Activated CD4-positive, alpha-beta memory T cell treated with anti-CD3 and anti-CD28 coated beads for 36 hours (primary cell): ENCODE results near the gene RC3H2. TPM values are rescaled to one million over a fixed set of nuclear protein-coding genes. Genes with fewer than 3 reads are reported as not detected.

Source experiments
- CTCF ChIA-PET: fragments of 350-600 bp; sonication (Branson Sonifier 250); formaldehyde crosslinking; loops from one replicate; lab custom pipeline; 2021; ENCODE audit warnings: antibody characterized with exemption, inconsistent platforms; lab: Charles Lee
- POLR2A ChIA-PET: fragments of 350-600 bp; sonication (Branson Sonifier 250); formaldehyde crosslinking; loops from one replicate; lab custom pipeline; 2021; ENCODE audit warnings: antibody characterized with exemption; lab: Charles Lee
- DNase-seq: peaks from one replicate; pipeline ENCODE4 v3.0.0-alpha.2; 2020
- H3K27ac Mint-ChIP-seq: one replicate; pipeline ENCODE4 v1.8.0; 2021; ENCODE audit warnings: mixed read lengths
- H3K27me3 Mint-ChIP-seq: one replicate; pipeline ENCODE4 v1.8.0; 2021; ENCODE audit warnings: mixed read lengths
- H3K36me3 Mint-ChIP-seq: one replicate; pipeline ENCODE4 v1.8.0; 2021; ENCODE audit warnings: mixed read lengths
- H3K4me1 Mint-ChIP-seq: one replicate; pipeline ENCODE4 v1.8.0; 2021; ENCODE audit warnings: low read depth, mixed read lengths
- H3K4me3 Mint-ChIP-seq: one replicate; pipeline ENCODE4 v1.8.0; 2021; ENCODE audit warnings: mild to moderate bottlenecking, mixed read lengths
- H3K9me3 Mint-ChIP-seq: one replicate; pipeline ENCODE4 v1.8.0; 2021; ENCODE audit warnings: mixed read lengths
- intact Hi-C: fragments of 100-400 bp; cut with micrococcal nuclease; formaldehyde crosslinking; loops from one replicate; pipeline ENCODE4 v1.15.1; 2023
- total RNA-seq, 2 experiments: library from RNA; stranded (reverse); gene quantifications; one replicate each; pipeline ENCODE4 v1.2.3, GENCODE V29; 2021

Gene RC3H2
- total RNA-seq, 2 experiments from 2014 or later: 27.7 to 27.8 TPM

DNA sequence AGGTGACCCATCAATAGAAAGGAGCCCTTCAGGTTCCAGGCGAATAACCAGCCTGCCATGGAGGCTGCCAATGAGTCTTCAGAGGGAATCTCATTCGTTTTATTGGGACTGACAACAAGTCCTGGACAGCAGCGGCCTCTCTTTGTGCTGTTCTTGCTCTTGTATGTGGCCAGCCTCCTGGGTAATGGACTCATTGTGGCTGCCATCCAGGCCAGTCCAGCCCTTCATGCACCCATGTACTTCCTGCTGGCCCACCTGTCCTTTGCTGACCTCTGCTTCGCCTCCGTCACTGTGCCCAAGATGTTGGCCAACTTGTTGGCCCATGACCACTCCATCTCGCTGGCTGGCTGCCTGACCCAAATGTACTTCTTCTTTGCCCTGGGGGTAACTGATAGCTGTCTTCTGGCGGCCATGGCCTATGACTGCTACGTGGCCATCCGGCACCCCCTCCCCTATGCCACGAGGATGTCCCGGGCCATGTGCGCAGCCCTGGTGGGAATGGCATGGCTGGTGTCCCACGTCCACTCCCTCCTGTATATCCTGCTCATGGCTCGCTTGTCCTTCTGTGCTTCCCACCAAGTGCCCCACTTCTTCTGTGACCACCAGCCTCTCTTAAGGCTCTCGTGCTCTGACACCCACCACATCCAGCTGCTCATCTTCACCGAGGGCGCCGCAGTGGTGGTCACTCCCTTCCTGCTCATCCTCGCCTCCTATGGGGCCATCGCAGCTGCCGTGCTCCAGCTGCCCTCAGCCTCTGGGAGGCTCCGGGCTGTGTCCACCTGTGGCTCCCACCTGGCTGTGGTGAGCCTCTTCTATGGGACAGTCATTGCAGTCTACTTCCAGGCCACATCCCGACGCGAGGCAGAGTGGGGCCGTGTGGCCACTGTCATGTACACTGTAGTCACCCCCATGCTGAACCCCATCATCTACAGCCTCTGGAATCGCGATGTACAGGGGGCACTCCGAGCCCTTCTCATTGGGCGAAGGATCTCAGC lies 104.8 kb downstream of the RC3H2 start, which contains the start of gene OR1K1:
OR1K1 (plus strand) TSS at position 58 of the 995 bp plus-strand sequence; CDS start at position 58, 0 bp downstream.
- CTCF ChIA-PET: no interaction called here
- POLR2A ChIA-PET: no interaction called here
- DNase-seq: no peak
- no peak within 1 kb of the TSS for H3K4me3 Mint-ChIP-seq
- no peaks in the 10 kb centered on the region for H3K27me3 Mint-ChIP-seq
- no peak within 1 kb of the TSS for H3K27ac Mint-ChIP-seq
- H3K9me3 Mint-ChIP-seq: peaks cover 2% of the 10 kb centered on the region
- H3K36me3 Mint-ChIP-seq: no peaks in the 10 kb centered on the region
- intact Hi-C loops: no loop called here
- no peaks in the 10 kb centered on the region for H3K4me1 Mint-ChIP-seq

DNA sequence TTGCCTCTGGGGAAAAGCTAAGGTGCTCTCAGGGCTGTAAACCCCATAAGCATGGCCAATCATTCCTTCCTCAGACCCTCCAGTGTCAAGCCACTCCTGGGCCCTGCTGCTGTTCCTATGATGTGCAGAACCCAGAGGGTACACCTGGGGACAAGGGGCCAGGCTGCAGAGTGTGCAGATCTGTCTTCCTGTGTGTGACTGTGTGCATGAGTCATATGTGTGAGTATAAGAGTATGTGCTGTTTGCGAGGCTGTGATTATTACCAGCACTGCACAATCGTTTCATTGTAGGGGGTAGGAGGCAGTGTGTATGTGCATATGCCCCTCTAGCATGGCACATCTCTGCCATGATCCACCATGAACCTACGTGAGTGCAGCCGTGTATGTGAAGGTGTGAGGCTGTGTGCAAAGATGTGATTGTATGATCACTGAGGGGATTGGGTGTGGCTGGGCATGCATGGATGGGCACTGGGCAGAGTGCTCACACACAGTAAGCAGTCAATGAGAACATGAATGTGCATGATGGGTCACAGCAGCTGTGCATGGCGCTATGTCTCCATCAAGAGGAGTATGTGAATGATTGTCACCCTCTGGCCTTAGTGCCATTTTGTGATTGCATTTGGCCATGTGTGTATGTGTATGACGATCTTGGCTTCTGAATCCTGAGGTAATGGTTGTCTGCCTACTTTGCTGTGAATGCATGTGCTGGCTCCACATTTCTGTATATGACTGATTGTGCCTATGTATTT lies 107.7 kb downstream of the RC3H2 start:
- DNase-seq: no peak
- H3K36me3 Mint-ChIP-seq: no peaks in the 10 kb centered on the region
- H3K4me1 Mint-ChIP-seq: no peaks in the 10 kb centered on the region
- no peak overlapping the region for H3K27ac Mint-ChIP-seq
- no peak overlapping the region for H3K4me3 Mint-ChIP-seq
- intact Hi-C loops: no loop called here
- ChIA-PET CTCF (no interaction called here), POLR2A (no interaction called here)
- no peaks in the 10 kb centered on the region for H3K27me3 Mint-ChIP-seq
- peaks cover 2% of the 10 kb centered on the region for H3K9me3 Mint-ChIP-seq

Other genes with a start within 250 kb of the RC3H2 start
- not detected for gene OR1B1, start 247.7 kb downstream of the RC3H2 start, total RNA-seq
- not detected for gene OR1L1, start 243.6 kb downstream of the RC3H2 start, total RNA-seq
- not detected for gene OR1L3, start 230.2 kb downstream of the RC3H2 start, total RNA-seq
- not detected for gene OR1L4, start 181.4 kb downstream of the RC3H2 start, total RNA-seq
- gene OR1L6, start 163.1 kb downstream of the RC3H2 start, total RNA-seq: not detected
- not detected for gene OR5C1, start 116.4 kb downstream of the RC3H2 start, total RNA-seq
- not detected for gene OR1K1, start 105.2 kb downstream of the RC3H2 start, total RNA-seq
- gene PDCL, start 76.8 kb downstream of the RC3H2 start, total RNA-seq: 10 to 100 TPM; 18.7 to 21.5 TPM
- gene ZBTB6, start 8.0 kb upstream of the RC3H2 start, total RNA-seq: 10 to 100 TPM in 1 of 2 experiments, 1 to 10 TPM in 1; 9.9 to 10.6 TPM
- gene ZBTB26, start 26.2 kb upstream of the RC3H2 start, total RNA-seq: 1 to 10 TPM; 6.1 to 6.4 TPM
- gene RABGAP1, start 35.7 kb upstream of the RC3H2 start, total RNA-seq: 10 to 100 TPM; 27.1 to 28.8 TPM
- gene GPR21, start 128.3 kb upstream of the RC3H2 start, total RNA-seq: under 1 TPM in 1 of 2 experiments, not detected in 1; 0.31 TPM